SK-N-SH (cell line): ENCODE data around the gene ANTKMT.

Experiments used
- CTCF ChIP-seq: fragments of 200-600 bp; sonication (generic); IDR thresholded peaks from 2 replicates; pipeline ENCODE4 v1.6.1; 2017; ENCODE audit warnings: antibody characterized with exemption, mild to moderate bottlenecking, moderate library complexity
- EP300 ChIP-seq, 2 experiments: IDR thresholded peaks; 2 replicates each; pipeline versions ENCODE4 v1.4.0 to v1.6.1; 2012; ENCODE audit warnings: borderline replicate concordance in 1 of 2, low read depth in 1 of 2, low read length in 1 of 2
- GABPA ChIP-seq: IDR thresholded peaks from 2 replicates; pipeline ENCODE4 v1.4.0; 2012; ENCODE audit warnings: low read depth, mild to moderate bottlenecking
- JUND ChIP-seq: IDR thresholded peaks from 2 replicates; pipeline ENCODE4 v1.4.0; 2012
- NFIC ChIP-seq: IDR thresholded peaks from 2 replicates; pipeline ENCODE4 v1.4.0; 2012; ENCODE audit warnings: borderline replicate concordance
- POLR2AphosphoS5 ChIP-seq: IDR thresholded peaks from 2 replicates; pipeline ENCODE4 v1.6.1; 2012; ENCODE audit warnings: low read depth, low read length
- RAD21 ChIP-seq: IDR thresholded peaks from 2 replicates; pipeline ENCODE4 v1.6.1; 2012; ENCODE audit warnings: mild to moderate bottlenecking, low read length
- SMC3 ChIP-seq: IDR thresholded peaks from 2 replicates; pipeline ENCODE4 v1.6.1; 2012; ENCODE audit warnings: low read depth, low read length, improper control_type of control experiment
- YY1 ChIP-seq: IDR thresholded peaks from 2 replicates; pipeline ENCODE4 v1.4.0; 2012; ENCODE audit warnings: low read depth, mild to moderate bottlenecking

- TF ChIP-seq SMC3 = no peak
- TF ChIP-seq CTCF = no peak
- TF ChIP-seq RAD21 = no peak
- no peak for TF ChIP-seq NFIC
- TF ChIP-seq EP300 (IDR thresholded peaks at IDR 0.05; ENCODE audit: borderline replicate concordance in 1 of 2, low read depth in 1 of 2, low read length in 1 of 2) = no peak
- no peak for TF ChIP-seq POLR2AphosphoS5
- no peak for TF ChIP-seq GABPA
- no peak for TF ChIP-seq JUND
- TF ChIP-seq YY1 = no peak
These were observed 44.0 kb upstream of the ANTKMT start for GRCh38 chr16:676913-677312.
